GM12892 (cell line): ENCODE measurements around the gene MYOCD.

ENCODE experiments used
- DNase-seq: peaks from one replicate; pipeline ENCODE4 v3.0.0; 2011; ENCODE audit not compliant: insufficient read length
- FAIRE-seq: peaks from 2 replicates; lab custom pipeline; 2011; peaks lifted over from hg19 to GRCh38; lab: Jason Lieb, UNC
- POLR2A ChIP-seq: IDR thresholded peaks from 2 replicates; pipeline ENCODE4 v1.6.1; 2011; ENCODE audit warnings: low read depth, low read length, control low read depth
- POLR2AphosphoS5 ChIP-seq: IDR thresholded peaks from 2 replicates; pipeline ENCODE4 v1.6.1; 2011; ENCODE audit warnings: low read depth, low read length, control low read depth
- TAF1 ChIP-seq: IDR thresholded peaks from 2 replicates; pipeline ENCODE4 v1.6.1; 2011; ENCODE audit warnings: low read depth, mild to moderate bottlenecking, control low read depth, low read length, borderline replicate concordance

Gene MYOCD

GRCh38 chr17:12814718-12815117, 149.0 kb downstream of the MYOCD start:
- peak; percentile 79 for FAIRE-seq

GRCh38 chr17:12815642-12816141, 150.0 kb downstream of the MYOCD start:
- DNase-seq (peak; percentile 41), FAIRE-seq (peak; percentile 96)
- TF ChIP-seq POLR2AphosphoS5 (peak; percentile 70), TAF1 (peak; percentile 62), POLR2A (peak; percentile 66)

More at GRCh38 chr17:12814718-12815117, 149.0 kb downstream of the MYOCD start:
- DNase-seq = no peak
- TF ChIP-seq TAF1 (no peak), POLR2AphosphoS5 (no peak), POLR2A (no peak)
